ENCODE data around the gene CGNL1. TPM values are rescaled to one million over a fixed set of nuclear protein-coding genes. Genes with fewer than 3 reads are reported as not detected.
A peak's percentile ranks its signal among the peaks of the same experiment; 100 is the strongest.

The CGNL1 gene
- polyA plus RNA-seq, 2 of the 4 experiments (the other 2 are of a cell fraction), result 1.4 to 1.8 TPM

DNA sequence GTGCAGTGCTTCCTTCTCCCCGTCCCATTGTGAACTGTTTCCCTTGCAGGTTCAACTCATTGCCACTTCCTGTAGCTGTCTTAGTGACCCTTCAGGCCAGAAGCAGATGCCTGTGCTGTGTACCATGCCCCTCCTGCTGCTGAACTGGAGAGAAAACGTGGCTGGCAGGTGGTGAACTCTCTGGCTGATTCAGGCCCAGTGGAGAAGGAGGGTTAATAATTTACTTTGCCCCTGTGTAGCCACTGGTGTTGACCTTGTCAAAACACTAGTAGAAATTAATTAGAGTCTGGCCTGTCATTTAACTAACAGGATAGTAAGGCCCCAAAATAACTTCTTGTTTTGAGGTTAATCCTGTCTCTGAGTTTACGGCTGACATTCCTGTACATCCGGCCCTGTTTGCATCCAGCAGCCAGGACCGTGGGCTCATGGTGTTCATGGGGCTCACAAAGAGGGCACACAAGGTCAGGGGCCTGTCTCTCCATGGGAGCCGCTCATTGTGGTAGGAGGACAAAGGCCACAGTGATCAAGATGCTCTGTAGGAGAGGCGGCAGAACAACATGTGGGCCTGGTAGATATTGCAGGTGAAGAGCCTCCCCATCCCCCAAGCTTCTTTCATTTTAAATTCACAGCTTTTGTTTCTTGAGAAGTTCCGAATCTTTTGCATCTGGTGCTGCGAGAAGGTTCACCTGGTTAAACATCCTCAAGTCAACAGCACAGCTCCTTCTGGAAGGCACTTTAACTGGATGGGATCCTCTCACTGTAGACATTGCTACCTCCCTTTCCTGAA, 101.6 kb downstream of the CGNL1 start:
- CTCF ChIA-PET, result interaction anchor here (1.2 to 2.6 kb wide), 4 partner anchors 11 to 132 kb away, joined by 3 to 5 read pairs (median 4); partner anchors contain the start of gene CGNL1
- no peak for FAIRE-seq
- peak in 1 of 2 experiments; percentile 62; a peak in 3 of 6 replicates for ATAC-seq

DNA sequence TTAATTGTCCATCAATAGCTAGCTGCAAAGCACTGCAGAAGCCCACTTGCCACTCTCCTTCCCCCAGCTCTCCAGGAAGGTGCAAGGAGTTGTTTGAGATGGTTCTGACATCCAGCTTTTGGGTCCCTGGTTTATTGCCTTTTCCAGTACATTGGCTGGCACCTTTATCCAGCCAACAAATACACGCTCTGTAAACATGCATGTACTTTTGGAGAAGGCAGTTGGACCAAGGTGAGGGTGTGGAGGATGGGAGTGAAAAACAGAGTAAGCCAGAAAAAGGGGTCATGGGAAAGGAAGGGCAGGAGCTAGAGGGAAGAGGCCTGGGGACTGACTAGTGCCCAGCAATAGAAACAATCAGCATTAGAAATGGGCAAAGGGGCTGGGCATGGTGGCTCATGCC, 102.7 kb downstream of the CGNL1 start:
- H3K9me3 ChIP-seq, result no peaks in the 10 kb centered on the region
- CTCF ChIA-PET, result interaction anchor here (0.6 to 3.2 kb wide), 9 partner anchors 10 to 398 kb away, joined by 3 to 12 read pairs (median 4); partner anchors contain the start of gene CGNL1
- H3K4me2 ChIP-seq, result no peak overlapping the region
- H3K4me1 ChIP-seq, result peaks cover 9% of the 10 kb centered on the region
- no peak overlapping the region for H3K4me3 ChIP-seq
- no peak overlapping the region for H3K27ac ChIP-seq
- no peak for DNase-seq (ENCODE audit: low read depth in 1 of 2, low spot score in 1 of 2)
- ATAC-seq, result no peak
- WGBS (ENCODE audit: missing lambda C conversion rate), result 96% methylated on average over 1 of the region's 1 CpG
- FAIRE-seq, result no peak
- POLR2A ChIA-PET, result no interaction called here
- no peak for TF ChIP-seq BCL3 (IDR thresholded peaks at IDR 0.05)
- no peak for TF ChIP-seq HMGXB4 (CRISPR knock-in tag; IDR thresholded peaks at IDR 0.05; ENCODE audit: borderline replicate concordance)
- TF ChIP-seq HEYL (CRISPR knock-in tag; IDR thresholded peaks at IDR 0.05), result no peak
- no peak for TF ChIP-seq KDM1A (IDR thresholded peaks at IDR 0.05; ENCODE audit: low read depth)
- no peak for TF ChIP-seq FOXS1 (CRISPR knock-in tag; IDR thresholded peaks at IDR 0.05)
- TF ChIP-seq EHMT2 (IDR thresholded peaks at IDR 0.05; ENCODE audit: low read depth), result no peak
- TF ChIP-seq HOXB13 (CRISPR knock-in tag; IDR thresholded peaks at IDR 0.05; ENCODE audit: low read depth), result no peak
- TF ChIP-seq GATA3 (IDR thresholded peaks at IDR 0.05; ENCODE audit: borderline replicate concordance), result no peak
- no peak for TF ChIP-seq JUNB (IDR thresholded peaks at IDR 0.05)
- no peak for TF ChIP-seq SREBF2 (IDR thresholded peaks at IDR 0.05)
- TF ChIP-seq, protein P1, sequence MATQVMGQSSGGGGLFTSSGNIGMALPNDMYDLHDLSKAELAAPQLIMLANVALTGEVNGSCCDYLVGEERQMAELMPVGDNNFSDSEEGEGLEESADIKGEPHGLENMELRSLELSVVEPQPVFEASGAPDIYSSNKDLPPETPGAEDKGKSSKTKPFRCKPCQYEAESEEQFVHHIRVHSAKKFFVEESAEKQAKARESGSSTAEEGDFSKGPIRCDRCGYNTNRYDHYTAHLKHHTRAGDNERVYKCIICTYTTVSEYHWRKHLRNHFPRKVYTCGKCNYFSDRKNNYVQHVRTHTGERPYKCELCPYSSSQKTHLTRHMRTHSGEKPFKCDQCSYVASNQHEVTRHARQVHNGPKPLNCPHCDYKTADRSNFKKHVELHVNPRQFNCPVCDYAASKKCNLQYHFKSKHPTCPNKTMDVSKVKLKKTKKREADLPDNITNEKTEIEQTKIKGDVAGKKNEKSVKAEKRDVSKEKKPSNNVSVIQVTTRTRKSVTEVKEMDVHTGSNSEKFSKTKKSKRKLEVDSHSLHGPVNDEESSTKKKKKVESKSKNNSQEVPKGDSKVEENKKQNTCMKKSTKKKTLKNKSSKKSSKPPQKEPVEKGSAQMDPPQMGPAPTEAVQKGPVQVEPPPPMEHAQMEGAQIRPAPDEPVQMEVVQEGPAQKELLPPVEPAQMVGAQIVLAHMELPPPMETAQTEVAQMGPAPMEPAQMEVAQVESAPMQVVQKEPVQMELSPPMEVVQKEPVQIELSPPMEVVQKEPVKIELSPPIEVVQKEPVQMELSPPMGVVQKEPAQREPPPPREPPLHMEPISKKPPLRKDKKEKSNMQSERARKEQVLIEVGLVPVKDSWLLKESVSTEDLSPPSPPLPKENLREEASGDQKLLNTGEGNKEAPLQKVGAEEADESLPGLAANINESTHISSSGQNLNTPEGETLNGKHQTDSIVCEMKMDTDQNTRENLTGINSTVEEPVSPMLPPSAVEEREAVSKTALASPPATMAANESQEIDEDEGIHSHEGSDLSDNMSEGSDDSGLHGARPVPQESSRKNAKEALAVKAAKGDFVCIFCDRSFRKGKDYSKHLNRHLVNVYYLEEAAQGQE (IDR thresholded peaks at IDR 0.05), result no peak
- no peak for TF ChIP-seq RNF2 (IDR thresholded peaks at IDR 0.05; ENCODE audit: borderline replicate concordance, low read depth)

More for the DNA sequence above, 101.6 kb downstream of the CGNL1 start:
- TF ChIP-seq BHLHE40 (IDR thresholded peaks at IDR 0.05; ENCODE audit: low read depth, low read length) (no peak), PHF8 (IDR thresholded peaks at IDR 0.05; ENCODE audit: borderline replicate concordance, low read depth) (no peak), ZSCAN20 (CRISPR knock-in tag; IDR thresholded peaks at IDR 0.05) (no peak), MAX (IDR thresholded peaks at IDR 0.05) (peak; percentile 78; the same call in 1 of the 2 replicates), HOXB5 (CRISPR knock-in tag; IDR thresholded peaks at IDR 0.05) (no peak), ATOH8 (CRISPR knock-in tag; IDR thresholded peaks at IDR 0.05; ENCODE audit: low read depth) (no peak), TFCP2L1 (CRISPR knock-in tag; IDR thresholded peaks at IDR 0.05) (no peak), MAFK (IDR thresholded peaks at IDR 0.05; ENCODE audit: partially characterized antibody) (no peak), SREBF2 (IDR thresholded peaks at IDR 0.05) (no peak), TP53 (CRISPR knock-in tag; IDR thresholded peaks at IDR 0.05) (no peak)
- TF ChIP-seq, protein P2, sequence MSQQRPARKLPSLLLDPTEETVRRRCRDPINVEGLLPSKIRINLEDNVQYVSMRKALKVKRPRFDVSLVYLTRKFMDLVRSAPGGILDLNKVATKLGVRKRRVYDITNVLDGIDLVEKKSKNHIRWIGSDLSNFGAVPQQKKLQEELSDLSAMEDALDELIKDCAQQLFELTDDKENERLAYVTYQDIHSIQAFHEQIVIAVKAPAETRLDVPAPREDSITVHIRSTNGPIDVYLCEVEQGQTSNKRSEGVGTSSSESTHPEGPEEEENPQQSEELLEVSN (IDR thresholded peaks at IDR 0.05; ENCODE audit: borderline replicate concordance, low read depth), result peak; percentile 53; the same call in 1 of the 2 replicates
- TF ChIP-seq, protein P1 (IDR thresholded peaks at IDR 0.05), result no peak
- Histone ChIP-seq H3K4me2 (peak overlapping the region; percentile 20; the same call in 2 of the 3 replicates), H3K4me1 (peaks cover 9% of the 10 kb centered on the region), H3K27ac (peak overlapping the region in 1 of 2 experiments; percentile 39; a peak in 2 of 6 replicates), H3K4me3 (no peak overlapping the region), H3K9me3 (no peaks in the 10 kb centered on the region)
- 65% methylated on average over 9 of the region's 9 CpGs for WGBS (ENCODE audit: missing lambda C conversion rate)
- peak in 1 of 2 experiments; percentile 17 for DNase-seq (ENCODE audit: low read depth in 1 of 2, low spot score in 1 of 2)
- POLR2A ChIA-PET, result no interaction called here
